T-helper 22 cell (primary cell): ENCODE results near the gene DTNB.

Experiments
- DNase-seq: peaks from one replicate; pipeline ENCODE4 v3.0.0-alpha.2; 2020; ENCODE audit warnings: low read depth

DTNB gene

GRCh38 chr2:25454824-25455611 is 218.4 kb downstream of the DTNB start:
- DNase-seq: no peak

GRCh38 chr2:25453199-25453905 is 220.0 kb downstream of the DTNB start:
- no peak for DNase-seq

GRCh38 chr2:25448808-25449207 is 224.6 kb downstream of the DTNB start:
- DNase-seq: no peak

- DNase-seq: no peak
Observed at GRCh38 chr2:25447018-25447417, 226.4 kb downstream of the DTNB start.

GRCh38 chr2:25446122-25446521 is 227.3 kb downstream of the DTNB start:
- DNase-seq: no peak

- no peak for DNase-seq
Observed at GRCh38 chr2:25445464-25445863, 227.9 kb downstream of the DTNB start.

GRCh38 chr2:25444608-25445270 is 228.6 kb downstream of the DTNB start:
- DNase-seq: no peak

GRCh38 chr2:25443766-25444165 is 229.6 kb downstream of the DTNB start:
- DNase-seq: no peak

- DNase-seq: no peak
Observed at GRCh38 chr2:25441353-25441752, 232.0 kb downstream of the DTNB start.

- DNase-seq: no peak
Observed at GRCh38 chr2:25438793-25439192, 234.6 kb downstream of the DTNB start.

- no peak for DNase-seq
Observed at GRCh38 chr2:25437881-25438662, 235.3 kb downstream of the DTNB start.

GRCh38 chr2:25435421-25435820 is 238.0 kb downstream of the DTNB start:
- DNase-seq: no peak

- no peak for DNase-seq
Observed at GRCh38 chr2:25431604-25432003, 241.8 kb downstream of the DTNB start.

- no peak for DNase-seq
Observed at GRCh38 chr2:25430556-25430955, 242.8 kb downstream of the DTNB start.

GRCh38 chr2:25426326-25426725 is 247.1 kb downstream of the DTNB start:
- no peak for DNase-seq

GRCh38 chr2:25424426-25425028 is 248.8 kb downstream of the DTNB start:
- DNase-seq: no peak

- DNase-seq: no peak
Observed at GRCh38 chr2:25421820-25422411, 251.5 kb downstream of the DTNB start.

- DNase-seq: no peak
Observed at GRCh38 chr2:25421289-25421688, 252.1 kb downstream of the DTNB start.

GRCh38 chr2:25420820-25421237 is 252.5 kb downstream of the DTNB start:
- no peak for DNase-seq

- no peak for DNase-seq
Observed at GRCh38 chr2:25419678-25420242, 253.6 kb downstream of the DTNB start.
